IMR-90 (cell line): Measurements from ENCODE around the gene KCNAB1.

Experiments used
- BHLHE40 ChIP-seq: fragments of 150-350 bp; IDR thresholded peaks from 2 replicates; pipeline ENCODE4 v1.6.1; 2016; ENCODE audit warnings: mild to moderate bottlenecking, low read depth, low read length
- CEBPB ChIP-seq: IDR thresholded peaks from 2 replicates; pipeline ENCODE4 v1.6.1; 2012; ENCODE audit warnings: low read depth, low read length, improper control_type of control experiment
- MXI1 ChIP-seq: IDR thresholded peaks from 2 replicates; pipeline ENCODE4 v1.6.1; 2012; ENCODE audit warnings: low read depth, mild to moderate bottlenecking, low read length, moderate library complexity, borderline replicate concordance
- POLR2A ChIP-seq: IDR thresholded peaks from 2 replicates; pipeline ENCODE4 v1.6.1; 2012; ENCODE audit warnings: mild to moderate bottlenecking, low read depth, low read length
- RAD21 ChIP-seq: IDR thresholded peaks from 2 replicates; pipeline ENCODE4 v1.6.1; 2012; ENCODE audit warnings: low read length, improper control_type of control experiment
- RFX5 ChIP-seq: IDR thresholded peaks from 2 replicates; pipeline ENCODE4 v1.8.0; 2012; ENCODE audit warnings: low read depth, mild to moderate bottlenecking, low read length, moderate library complexity
- TF ChIP-seq, protein P1 (sequence below): conservative IDR thresholded peaks from 2 replicates; pipeline ENCODE4 v1.5.1; 2012; ENCODE audit warnings: mild to moderate bottlenecking, low read depth, low read length, improper control_type of control experiment
- TF ChIP-seq, protein P2 (sequence below): fragments of 150-350 bp; IDR thresholded peaks from 2 replicates; pipeline ENCODE4 v1.6.1; 2016; ENCODE audit warnings: low read depth, mild to moderate bottlenecking, low read length, moderate library complexity, borderline replicate concordance
- TF ChIP-seq, protein P3 (sequence below): fragments of 150-350 bp; IDR thresholded peaks from 2 replicates; pipeline ENCODE4 v1.6.1; 2017; ENCODE audit warnings: mild to moderate bottlenecking, antibody characterized with exemption, low read length, low read depth

DNA sequence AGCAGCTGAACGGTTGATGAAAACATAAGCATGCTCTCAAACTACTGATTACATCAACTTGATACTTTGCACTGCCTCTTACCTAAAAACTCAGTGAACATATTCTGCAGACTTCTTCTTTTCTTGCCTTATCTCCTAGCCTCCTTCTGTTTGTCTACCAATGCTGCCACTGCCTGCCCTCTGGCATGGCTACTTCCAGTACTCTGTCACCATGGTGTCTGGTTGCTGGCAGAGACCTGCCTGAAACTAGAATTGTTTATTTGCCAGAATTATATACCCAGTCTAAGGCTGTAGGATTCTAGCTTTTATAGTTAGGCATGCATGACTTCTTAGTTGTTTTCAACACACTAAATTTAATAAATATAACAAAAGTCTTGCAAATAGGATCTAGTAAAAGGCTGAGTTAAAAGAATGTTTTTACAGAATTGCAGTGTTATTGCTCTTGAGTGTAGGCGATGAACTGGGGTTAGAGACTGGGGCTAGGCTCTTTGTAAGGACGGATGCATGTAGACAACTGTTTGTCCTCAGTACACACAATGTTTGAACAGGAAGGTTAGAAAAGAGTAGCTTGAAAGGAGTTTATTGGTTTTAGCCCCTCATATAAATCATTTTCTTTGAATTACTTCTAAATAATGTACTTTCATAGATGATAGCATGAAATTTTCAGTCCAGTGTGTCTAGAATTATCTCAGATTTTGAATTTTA is 116.3 kb downstream of the KCNAB1 start:
- TF ChIP-seq, protein P1, sequence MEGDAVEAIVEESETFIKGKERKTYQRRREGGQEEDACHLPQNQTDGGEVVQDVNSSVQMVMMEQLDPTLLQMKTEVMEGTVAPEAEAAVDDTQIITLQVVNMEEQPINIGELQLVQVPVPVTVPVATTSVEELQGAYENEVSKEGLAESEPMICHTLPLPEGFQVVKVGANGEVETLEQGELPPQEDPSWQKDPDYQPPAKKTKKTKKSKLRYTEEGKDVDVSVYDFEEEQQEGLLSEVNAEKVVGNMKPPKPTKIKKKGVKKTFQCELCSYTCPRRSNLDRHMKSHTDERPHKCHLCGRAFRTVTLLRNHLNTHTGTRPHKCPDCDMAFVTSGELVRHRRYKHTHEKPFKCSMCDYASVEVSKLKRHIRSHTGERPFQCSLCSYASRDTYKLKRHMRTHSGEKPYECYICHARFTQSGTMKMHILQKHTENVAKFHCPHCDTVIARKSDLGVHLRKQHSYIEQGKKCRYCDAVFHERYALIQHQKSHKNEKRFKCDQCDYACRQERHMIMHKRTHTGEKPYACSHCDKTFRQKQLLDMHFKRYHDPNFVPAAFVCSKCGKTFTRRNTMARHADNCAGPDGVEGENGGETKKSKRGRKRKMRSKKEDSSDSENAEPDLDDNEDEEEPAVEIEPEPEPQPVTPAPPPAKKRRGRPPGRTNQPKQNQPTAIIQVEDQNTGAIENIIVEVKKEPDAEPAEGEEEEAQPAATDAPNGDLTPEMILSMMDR: no peak
- TF ChIP-seq BHLHE40 (no peak), POLR2A (no peak), RAD21 (no peak), RFX5 (no peak), MXI1 (no peak), CEBPB (no peak)
- TF ChIP-seq, protein P2, sequence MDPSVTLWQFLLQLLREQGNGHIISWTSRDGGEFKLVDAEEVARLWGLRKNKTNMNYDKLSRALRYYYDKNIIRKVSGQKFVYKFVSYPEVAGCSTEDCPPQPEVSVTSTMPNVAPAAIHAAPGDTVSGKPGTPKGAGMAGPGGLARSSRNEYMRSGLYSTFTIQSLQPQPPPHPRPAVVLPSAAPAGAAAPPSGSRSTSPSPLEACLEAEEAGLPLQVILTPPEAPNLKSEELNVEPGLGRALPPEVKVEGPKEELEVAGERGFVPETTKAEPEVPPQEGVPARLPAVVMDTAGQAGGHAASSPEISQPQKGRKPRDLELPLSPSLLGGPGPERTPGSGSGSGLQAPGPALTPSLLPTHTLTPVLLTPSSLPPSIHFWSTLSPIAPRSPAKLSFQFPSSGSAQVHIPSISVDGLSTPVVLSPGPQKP: no peak
- TF ChIP-seq, protein P3, sequence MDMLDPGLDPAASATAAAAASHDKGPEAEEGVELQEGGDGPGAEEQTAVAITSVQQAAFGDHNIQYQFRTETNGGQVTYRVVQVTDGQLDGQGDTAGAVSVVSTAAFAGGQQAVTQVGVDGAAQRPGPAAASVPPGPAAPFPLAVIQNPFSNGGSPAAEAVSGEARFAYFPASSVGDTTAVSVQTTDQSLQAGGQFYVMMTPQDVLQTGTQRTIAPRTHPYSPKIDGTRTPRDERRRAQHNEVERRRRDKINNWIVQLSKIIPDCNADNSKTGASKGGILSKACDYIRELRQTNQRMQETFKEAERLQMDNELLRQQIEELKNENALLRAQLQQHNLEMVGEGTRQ: no peak
